Adrenal gland (tissue), 19 donors: ENCODE measurements around the gene SLC9C2. TPM values are rescaled to one million over a fixed set of nuclear protein-coding genes. Genes with fewer than 3 reads are reported as not detected.
"Not testable (repeated sequence)": the region's sequence is repeated elsewhere in the genome, so short reads cannot be mapped to it uniquely, and the experiment has no call there.

Experiments
- DNase-seq, 7 donors: peaks; one replicate each; pipeline ENCODE4 v3.0.0-alpha.2; 2019 to 2020
- H3K27ac ChIP-seq, 5 donors: fragments of 200-600 bp; sonication (generic) in 4 of 5; 1 replicate in 3 of 5; 2 replicates in 2 of 5; pipeline versions ENCODE4 v1.5.1 to v1.8.0; 2016 to 2020; ENCODE audit warnings: mild to moderate bottlenecking in 1 of 5
- H3K27me3 ChIP-seq: fragments of 200-600 bp; 2 replicates; pipeline ENCODE4 v1.8.0; 2021
- H3K36me3 ChIP-seq, 2 donors: fragments of 200-600 bp; replicated peaks in 1 of 2; 1 replicate in 1 of 2; 2 replicates in 1 of 2; pipeline versions ENCODE4 v1.5.1 to v1.8.0; 2018 to 2022
- H3K4me1 ChIP-seq, 2 donors: fragments of 200-600 bp; replicated peaks in 1 of 2; 1 replicate in 1 of 2; 2 replicates in 1 of 2; pipeline versions ENCODE4 v1.5.1 to v1.8.0; 2018 to 2021
- H3K4me3 ChIP-seq, 4 donors: fragments of 200-600 bp; sonication (generic) in 3 of 4; one replicate each; pipeline ENCODE4 v1.5.1; 2016 to 2018
- H3K9me3 ChIP-seq, 3 donors: fragments of 200-600 bp; sonication (generic) in 1 of 3; replicated peaks in 1 of 3; 1 replicate in 2 of 3; 2 replicates in 1 of 3; pipeline versions ENCODE4 v1.5.1 to v1.8.0; 2016 to 2021
- POLR2A ChIP-seq, 2 donors: fragments of 450-650 bp; IDR thresholded peaks; one replicate each; pipeline ENCODE4 v1.6.1; 2017; ENCODE audit warnings: antibody characterized with exemption in 2 of 2, mild to moderate bottlenecking in 2 of 2, moderate library complexity in 1 of 2
- WGBS, 4 donors: extraction: QIAGEN DNeasy Blood & Tissue Kit in 2 of 4; methylation state at CpG; one replicate each; pipeline versions ENCODE4 v1.1.5 to v1.1.7; 2013 to 2017; 5-methylcytosine and 5-hydroxymethylcytosine counted together
- intact Hi-C, 2 donors: fragments of 100-400 bp; cut with DNase I; formaldehyde crosslinking; loops; one replicate each; pipeline versions ENCODE4 v1.14.1 to v1.15.0; 2022 to 2023
- long read RNA-seq, 10 donors: library from polyadenylated mRNA in 3 of 10; unstranded in 2 of 10; stranded (forward) in 1 of 10; transcript quantifications; one replicate each; pipeline ENCODE4 v2.0.0 and lab custom pipeline, GENCODE V29; 2021 to 2026
- polyA plus RNA-seq, 3 donors: library from polyadenylated mRNA; stranded (reverse); fragments of 200-250 nt in 2 of 3; fragments of 350-450 nt in 1 of 3; fragmentation: Illumina TruSeq in 1 of 3; extraction: RNeasy Lipid Tissue Mini Kit (QIAGEN cat#74804) in 1 of 3; gene quantifications; one replicate each; pipeline ENCODE4 v1.2.3, GENCODE V29; 2013 to 2014
- total RNA-seq, 9 donors: library from RNA; depleted of rRNA in 4 of 9; stranded (reverse); fragments of >200 nt in 4 of 9; fragments of 120-200 nt in 1 of 9; fragmentation: NEBNext Ultra II Directional in 1 of 9; extraction: Animal tissue kit (Norgen Biotek cat#: 25700) in 1 of 9; gene quantifications; one replicate each; pipeline versions ENCODE4 v1.1.0 to v1.2.4, GENCODE V29; 2013 to 2023
- TF ChIP-seq, protein P1 (sequence below), 6 experiments: fragments of 450-650 bp in 4 of 6; fragments of 200-600 bp in 2 of 6; sonication (generic) in 1 of 6; IDR thresholded peaks; 1 replicate in 5 of 6; 2 replicates in 1 of 6; pipeline versions ENCODE4 v1.5.1 to v1.8.0; 2016 to 2021; ENCODE audit warnings: antibody characterized with exemption in 6 of 6, mild to moderate bottlenecking in 2 of 6, moderate library complexity in 1 of 6
- donor health status: healthy with polysubstance abuse.
- donor health status: Bipolar disorder and iron deficiency.
- donor health status: DM: yes; HTN: yes; CAD: no.
- donor health status: DM: no; HTN: no; CAD: no.
- donor health status: DM: no; HTN: no; CAD: no.
- donor health status: DM: yes; HTN: yes; CAD: no.

The SLC9C2 gene, protein sequence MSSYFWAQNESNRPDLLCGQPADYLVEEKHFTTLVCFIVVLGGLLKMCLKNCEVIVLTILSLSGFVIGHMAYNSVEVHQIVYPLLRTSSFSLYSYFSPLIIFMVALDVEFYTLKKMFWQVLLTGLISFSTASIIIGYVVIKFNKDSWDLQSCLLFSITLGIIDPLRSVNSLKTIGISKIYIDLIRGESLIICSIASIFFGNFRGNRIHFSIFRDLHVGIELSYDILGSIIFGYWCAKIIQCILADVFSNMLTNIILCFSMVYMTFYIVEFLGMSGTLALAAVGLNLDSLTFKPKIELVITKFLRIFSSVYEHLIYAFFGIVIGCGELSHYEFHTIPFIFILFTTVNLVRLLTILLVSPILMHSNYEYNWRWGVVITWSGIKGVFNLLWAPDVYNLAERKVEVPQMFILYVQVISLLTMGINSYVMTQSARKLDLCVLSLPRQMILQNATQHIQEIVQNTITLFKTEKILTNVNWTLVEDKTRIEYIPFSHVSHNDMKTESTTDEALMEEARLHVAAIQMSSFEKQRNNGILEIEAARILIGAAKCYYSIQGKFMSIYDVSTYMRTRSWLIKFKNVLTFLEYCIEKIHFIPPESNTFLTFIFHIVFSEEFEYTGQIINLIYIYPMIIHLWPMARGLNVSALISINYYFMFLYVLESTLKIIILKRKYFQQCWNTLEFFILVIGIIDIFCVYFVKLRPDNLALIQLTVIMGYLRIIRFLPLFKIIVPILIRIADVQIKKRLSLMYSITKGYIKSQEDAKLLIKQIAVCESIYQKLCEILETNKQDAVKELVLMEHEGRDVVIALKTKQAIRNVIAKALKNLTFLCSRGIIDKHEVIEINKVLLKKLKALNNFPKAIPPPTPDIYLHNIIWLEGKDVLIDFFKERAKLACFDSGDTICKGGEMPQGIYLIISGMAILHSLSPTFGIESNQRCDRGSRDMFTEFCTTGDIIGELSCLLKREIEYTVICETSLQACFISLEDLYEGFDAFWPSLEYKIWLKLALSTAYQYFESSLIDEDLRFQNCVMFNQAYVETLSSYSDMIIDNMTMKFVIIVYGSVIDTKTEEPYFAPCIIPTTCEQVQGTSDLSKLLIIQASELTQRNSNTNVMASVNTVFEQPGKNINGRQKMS
- total RNA-seq = 1 to 10 TPM in 1 of 9 donors, under 1 TPM in 4, not detected in 4; 0.11 to 1.2 (median 0.13) TPM
- under 1 TPM; 0.32 to 0.38 (median 0.34) TPM for polyA plus RNA-seq
- long read RNA-seq, donor 1 = 0 reads
- long read RNA-seq, donor 2 = 0 reads
- long read RNA-seq, donor 3 = 0 reads
- long read RNA-seq, donor 4, partial matches to known transcripts = 0 of 2 reads
- long read RNA-seq, donor 4, other reads (novel, unspliced or antisense) = 2 of 2 reads
- long read RNA-seq, donor 5, partial matches to known transcripts = 0 of 1 reads
- long read RNA-seq, donor 5, other reads (novel, unspliced or antisense) = 1 of 1 reads
- long read RNA-seq, donor 6 = 0 reads
- long read RNA-seq, donor 7 = 0 reads
- long read RNA-seq, donor 8 = 0 reads
- long read RNA-seq, donor 9 = 0 reads
- long read RNA-seq, donor 10 = 0 reads

DNA sequence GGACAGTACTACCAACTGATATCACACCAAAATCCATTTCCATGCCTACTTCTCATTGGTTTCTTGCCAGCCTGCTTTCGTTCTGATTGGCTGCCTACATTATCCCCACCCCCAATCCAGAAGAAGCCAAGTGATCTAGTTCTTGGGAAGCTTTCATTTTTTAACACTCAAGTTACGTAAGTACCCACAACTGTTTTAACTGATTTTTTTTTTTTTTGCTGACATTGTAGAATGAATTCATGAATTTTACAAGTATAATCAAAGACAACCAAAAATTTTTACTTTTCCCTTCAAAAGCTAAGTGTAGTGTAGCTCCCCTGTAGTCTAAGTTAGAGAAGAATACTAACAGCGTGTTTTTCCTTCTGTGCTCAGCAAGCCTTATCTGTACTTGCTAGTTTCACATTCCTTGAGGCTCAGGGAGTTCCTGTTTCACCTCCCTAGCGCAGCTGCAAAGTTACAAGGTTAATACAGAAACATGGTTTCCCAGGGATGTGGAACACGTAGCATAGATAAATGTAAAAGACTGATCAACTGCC lies at the start of gene SLC9C2:
Gene SLC9C2, minus strand, starts transcription at position 17 of the 536 bp plus-strand sequence. CDS start 1,296 bp downstream, outside the sequence.
- 25 to 30% (median 28%) methylated on average over 5 of the region's 5 CpGs for WGBS, 4 donors
- DNase-seq = peak; percentile 43 to 82 (median 74)
- Histone ChIP-seq H3K4me3 (peak within 1 kb of the TSS in 2 of 4 donors; percentile 31), H3K27ac (peak within 1 kb of the TSS in 4 of 5 donors; percentile 36 to 65 (median 54)), H3K27me3 (no peaks in the 10 kb centered on the region), H3K9me3 (no peaks in the 10 kb centered on the region), H3K4me1 (no peaks in the 10 kb centered on the region), H3K36me3 (no peaks in the 10 kb centered on the region)
- peak in 1 of 2 donors; percentile 55 for TF ChIP-seq POLR2A (IDR thresholded peaks at IDR 0.05)
- TF ChIP-seq, protein P1, sequence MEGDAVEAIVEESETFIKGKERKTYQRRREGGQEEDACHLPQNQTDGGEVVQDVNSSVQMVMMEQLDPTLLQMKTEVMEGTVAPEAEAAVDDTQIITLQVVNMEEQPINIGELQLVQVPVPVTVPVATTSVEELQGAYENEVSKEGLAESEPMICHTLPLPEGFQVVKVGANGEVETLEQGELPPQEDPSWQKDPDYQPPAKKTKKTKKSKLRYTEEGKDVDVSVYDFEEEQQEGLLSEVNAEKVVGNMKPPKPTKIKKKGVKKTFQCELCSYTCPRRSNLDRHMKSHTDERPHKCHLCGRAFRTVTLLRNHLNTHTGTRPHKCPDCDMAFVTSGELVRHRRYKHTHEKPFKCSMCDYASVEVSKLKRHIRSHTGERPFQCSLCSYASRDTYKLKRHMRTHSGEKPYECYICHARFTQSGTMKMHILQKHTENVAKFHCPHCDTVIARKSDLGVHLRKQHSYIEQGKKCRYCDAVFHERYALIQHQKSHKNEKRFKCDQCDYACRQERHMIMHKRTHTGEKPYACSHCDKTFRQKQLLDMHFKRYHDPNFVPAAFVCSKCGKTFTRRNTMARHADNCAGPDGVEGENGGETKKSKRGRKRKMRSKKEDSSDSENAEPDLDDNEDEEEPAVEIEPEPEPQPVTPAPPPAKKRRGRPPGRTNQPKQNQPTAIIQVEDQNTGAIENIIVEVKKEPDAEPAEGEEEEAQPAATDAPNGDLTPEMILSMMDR (IDR thresholded peaks at IDR 0.05) = no peak
- intact Hi-C loops = no loop called here

DNA sequence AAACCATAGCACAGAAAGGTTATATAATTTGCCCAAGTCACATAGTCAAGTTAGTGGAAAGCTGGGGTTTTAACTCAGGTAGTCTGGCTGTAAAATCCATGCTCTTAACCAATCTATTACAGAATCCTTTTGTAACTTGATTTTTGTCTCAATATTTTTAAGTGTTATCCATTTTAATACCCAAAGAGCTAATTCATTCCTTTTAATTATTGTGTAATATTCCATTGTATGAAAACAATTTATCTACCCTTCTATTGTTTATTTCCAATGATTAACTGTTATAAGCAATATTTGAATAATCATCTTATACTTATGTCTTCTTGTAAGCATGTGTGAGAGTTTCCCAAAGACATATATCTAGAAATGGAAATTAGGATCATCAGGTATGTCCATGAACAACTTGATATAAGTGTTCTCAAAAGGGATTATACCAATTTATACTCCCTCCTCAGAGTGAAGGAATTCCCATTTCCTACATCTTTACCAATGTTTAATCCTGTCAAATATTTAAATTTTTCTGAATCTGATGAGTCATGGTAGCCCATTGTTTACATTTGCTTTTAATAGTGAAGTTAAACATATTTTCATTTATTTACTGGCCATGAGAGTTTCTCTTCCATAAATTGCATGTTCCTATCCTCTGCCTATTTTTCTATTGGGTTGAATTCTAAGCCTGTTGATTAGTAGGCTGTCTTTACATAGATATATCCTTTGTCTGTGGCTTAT lies 46.2 kb upstream of the SLC9C2 start:
- Histone ChIP-seq H3K9me3 (peaks cover 0 to 4% (median 0%) of the 10 kb centered on the region in 3 donors), H3K4me1 (no peaks in the 10 kb centered on the region), H3K27ac (no peak overlapping the region), H3K36me3 (no peaks in the 10 kb centered on the region), H3K4me3 (no peak overlapping the region), H3K27me3 (no peaks in the 10 kb centered on the region)
- intact Hi-C loops = no loop called here
- no peak for TF ChIP-seq POLR2A (IDR thresholded peaks at IDR 0.05)
- TF ChIP-seq, protein P1 (IDR thresholded peaks at IDR 0.05) = no peak
- no peak for DNase-seq

DNA sequence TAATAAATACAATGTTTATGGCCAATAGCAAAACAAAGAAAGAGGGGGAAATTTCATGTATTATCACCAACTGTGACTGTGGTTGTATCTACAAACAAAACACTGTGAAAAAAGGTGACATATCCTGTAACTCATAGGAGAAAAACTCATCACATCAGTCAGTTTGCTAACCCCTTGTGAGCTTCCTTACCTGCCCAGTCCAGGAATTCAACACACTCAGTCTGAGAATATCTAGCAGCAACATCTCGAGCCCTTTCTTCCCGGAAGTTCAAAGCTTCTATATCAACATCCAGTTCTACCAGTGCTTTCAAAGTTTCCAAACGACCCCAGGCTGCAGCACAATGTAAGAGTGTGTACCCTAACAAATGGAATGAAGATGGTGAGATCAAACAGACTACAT lies 43.8 kb upstream of the SLC9C2 start:
- no peak overlapping the region for H3K27ac ChIP-seq
- no peaks in the 10 kb centered on the region for H3K4me1 ChIP-seq
- H3K4me3 ChIP-seq = no peak overlapping the region
- H3K36me3 ChIP-seq = no peaks in the 10 kb centered on the region
- no peak for DNase-seq
- H3K27me3 ChIP-seq = no peaks in the 10 kb centered on the region
- intact Hi-C loops = no loop called here
- 72 to 82% (median 75%) methylated on average over 3 of the region's 3 CpGs for WGBS, 4 donors
- TF ChIP-seq POLR2A (IDR thresholded peaks at IDR 0.05) = no peak
- TF ChIP-seq, protein P1 (IDR thresholded peaks at IDR 0.05) = no peak
- peaks cover 0 to 4% (median 0%) of the 10 kb centered on the region in 3 donors for H3K9me3 ChIP-seq

DNA sequence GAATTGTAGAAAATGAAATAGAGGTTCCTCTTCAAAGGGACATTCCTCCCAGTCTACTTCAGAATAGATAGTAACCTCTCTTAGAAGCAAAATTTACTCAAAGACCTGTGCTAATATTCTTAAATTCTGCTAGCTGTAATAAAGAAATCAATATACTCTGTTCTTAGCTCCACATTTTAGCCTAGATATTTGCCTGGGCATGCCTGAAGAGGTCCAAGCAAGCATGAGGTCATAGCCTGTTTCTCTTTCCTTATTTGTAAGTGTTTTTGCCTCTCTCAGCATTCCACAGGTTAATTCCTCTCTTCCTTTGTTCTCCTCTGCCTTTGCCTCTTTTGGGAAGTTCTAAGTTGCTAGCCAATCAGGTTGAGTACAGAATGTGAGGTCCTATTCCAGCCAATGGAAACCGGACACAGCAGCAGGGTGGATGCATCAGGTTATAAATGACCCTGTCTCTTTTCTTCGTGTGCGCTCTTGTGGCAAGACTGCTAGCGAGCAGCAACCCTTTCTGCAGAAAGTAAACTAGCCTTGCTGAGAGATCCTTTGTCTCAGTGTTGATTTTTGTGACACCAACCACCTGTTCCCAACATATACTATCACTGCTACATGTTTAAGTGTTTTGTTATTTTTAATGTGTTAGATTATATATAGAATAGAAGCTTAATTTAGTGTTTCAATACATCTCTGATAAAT lies 39.7 kb upstream of the SLC9C2 start:
- H3K9me3 ChIP-seq, H3K4me3 ChIP-seq, intact Hi-C loops, H3K27ac ChIP-seq, H3K27me3 ChIP-seq, DNase-seq, H3K36me3 ChIP-seq, H3K4me1 ChIP-seq: not testable (repeated sequence)
- 89 to 96% (median 93%) methylated on average over 4 of the region's 4 CpGs for WGBS, 4 donors
